HK-2 (cell line): Measurements from ENCODE around the gene PCDHGA5.
"Not testable (repeated sequence)": the region's sequence is repeated elsewhere in the genome, so short reads cannot be mapped to it uniquely, and the experiment has no call there.

Experiments
- DNase-seq: peaks from one replicate; pipeline ENCODE4 v3.0.0-alpha.2; 2018; ENCODE audit not compliant: unreplicated experiment

The PCDHGA5 gene

GRCh38 chr5:141387557-141388311, 23.8 kb downstream of the PCDHGA5 start, which contains the start of gene PCDHGB4:
PCDHGB4 (plus strand) TSS chr5:141387698; CDS start chr5:141387885, 187 bp downstream.
- not testable (repeated sequence) for DNase-seq

GRCh38 chr5:141388661-141389060, 24.7 kb downstream of the PCDHGA5 start:
- DNase-seq: no peak

- no peak for DNase-seq
Observed at GRCh38 chr5:141389153-141390042, 25.4 kb downstream of the PCDHGA5 start.

GRCh38 chr5:141392429-141393198, 28.7 kb downstream of the PCDHGA5 start, which contains the start of gene PCDHGA8:
PCDHGA8 (plus strand) TSS chr5:141392633; CDS start chr5:141392814, 181 bp downstream.
- DNase-seq: no peak

- no peak for DNase-seq
Observed at GRCh38 chr5:141393267-141393666, 29.3 kb downstream of the PCDHGA5 start.

GRCh38 chr5:141394401-141395187, 30.6 kb downstream of the PCDHGA5 start:
- not testable (repeated sequence) for DNase-seq

GRCh38 chr5:141397756-141398551, 34.0 kb downstream of the PCDHGA5 start, which contains the start of gene PCDHGB5:
PCDHGB5 (plus strand) TSS chr5:141397947; CDS start chr5:141398128, 181 bp downstream.
- DNase-seq: peak; percentile 12

GRCh38 chr5:141398608-141399007, 34.6 kb downstream of the PCDHGA5 start:
- DNase-seq: no peak

GRCh38 chr5:141399555-141400258, 35.7 kb downstream of the PCDHGA5 start:
- DNase-seq: no peak

GRCh38 chr5:141402553-141403243, 38.7 kb downstream of the PCDHGA5 start, which contains the start of gene PCDHGA9:
PCDHGA9 (plus strand) TSS chr5:141402778; CDS start chr5:141402953, 175 bp downstream.
- no peak for DNase-seq

GRCh38 chr5:141403387-141403786, 39.4 kb downstream of the PCDHGA5 start:
- DNase-seq: no peak

- not testable (repeated sequence) for DNase-seq
Observed at GRCh38 chr5:141407790-141408505, 44.0 kb downstream of the PCDHGA5 start, which contains the start of gene PCDHGB6. PCDHGB6 (plus strand) TSS chr5:141408021; CDS start chr5:141408203, 182 bp downstream.

- DNase-seq: no peak
Observed at GRCh38 chr5:141409598-141410306, 45.8 kb downstream of the PCDHGA5 start.

GRCh38 chr5:141411575-141411974, 47.6 kb downstream of the PCDHGA5 start:
- no peak for DNase-seq

- DNase-seq: no peak
Observed at GRCh38 chr5:141412854-141413539, 49.0 kb downstream of the PCDHGA5 start, which contains the start of gene PCDHGA10. PCDHGA10 (plus strand) TSS chr5:141412987; CDS start chr5:141413176, 189 bp downstream.

- no peak for DNase-seq
Observed at GRCh38 chr5:141413540-141414069, 49.6 kb downstream of the PCDHGA5 start.
